DOHH2 (cell line): ENCODE data around the gene ATP7A.

ENCODE experiments used
- EZH2phosphoT487 ChIP-seq: fragments of 200-600 bp; sonication (generic); IDR thresholded peaks from 2 replicates; pipeline ENCODE4 v1.6.1; 2017; ENCODE audit warnings: borderline replicate concordance, mild to moderate bottlenecking, antibody characterized with exemption, low read length, moderate library complexity, mixed read lengths
- TF ChIP-seq, protein P1 (sequence below): fragments of 200-600 bp; sonication (generic); IDR thresholded peaks from one replicate; pipeline ENCODE4 v1.5.1; 2014; ENCODE audit warnings: antibody characterized with exemption, mild to moderate bottlenecking, low read depth, low read length; ENCODE audit not compliant: poor library complexity, severe bottlenecking

DNA sequence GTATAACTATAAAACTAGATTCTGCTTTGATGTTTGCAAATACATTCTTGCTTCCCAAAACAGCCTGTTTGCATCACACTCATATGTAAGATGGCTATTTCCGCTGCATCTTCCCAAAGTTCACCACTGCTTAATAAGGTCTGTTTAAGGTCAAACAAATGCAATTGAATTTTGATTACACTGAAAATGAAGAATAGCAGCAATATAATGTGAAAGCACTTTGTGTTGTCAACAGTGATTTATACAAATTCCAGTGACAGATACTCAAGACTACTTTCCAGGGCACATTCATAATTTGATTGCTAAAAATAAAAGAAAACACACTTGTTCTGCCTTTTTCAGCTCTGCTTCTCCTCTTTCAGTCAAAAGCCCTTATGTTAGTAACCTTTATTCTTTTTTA is 67.0 kb downstream of the ATP7A start:
- TF ChIP-seq, protein P1, sequence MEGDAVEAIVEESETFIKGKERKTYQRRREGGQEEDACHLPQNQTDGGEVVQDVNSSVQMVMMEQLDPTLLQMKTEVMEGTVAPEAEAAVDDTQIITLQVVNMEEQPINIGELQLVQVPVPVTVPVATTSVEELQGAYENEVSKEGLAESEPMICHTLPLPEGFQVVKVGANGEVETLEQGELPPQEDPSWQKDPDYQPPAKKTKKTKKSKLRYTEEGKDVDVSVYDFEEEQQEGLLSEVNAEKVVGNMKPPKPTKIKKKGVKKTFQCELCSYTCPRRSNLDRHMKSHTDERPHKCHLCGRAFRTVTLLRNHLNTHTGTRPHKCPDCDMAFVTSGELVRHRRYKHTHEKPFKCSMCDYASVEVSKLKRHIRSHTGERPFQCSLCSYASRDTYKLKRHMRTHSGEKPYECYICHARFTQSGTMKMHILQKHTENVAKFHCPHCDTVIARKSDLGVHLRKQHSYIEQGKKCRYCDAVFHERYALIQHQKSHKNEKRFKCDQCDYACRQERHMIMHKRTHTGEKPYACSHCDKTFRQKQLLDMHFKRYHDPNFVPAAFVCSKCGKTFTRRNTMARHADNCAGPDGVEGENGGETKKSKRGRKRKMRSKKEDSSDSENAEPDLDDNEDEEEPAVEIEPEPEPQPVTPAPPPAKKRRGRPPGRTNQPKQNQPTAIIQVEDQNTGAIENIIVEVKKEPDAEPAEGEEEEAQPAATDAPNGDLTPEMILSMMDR, result no peak
- TF ChIP-seq EZH2phosphoT487, result no peak
